WTC11 (cell line): ENCODE data around the gene GLS.

ENCODE experiments used
- AFF4 ChIP-seq: sonication (generic); formaldehyde crosslinking; IDR thresholded peaks from 2 replicates; pipeline ENCODE4 v1.8.1; 2023; ENCODE audit warnings: mild to moderate bottlenecking, missing genetic modification reagents, borderline replicate concordance
- AR ChIP-seq: fragments of 250-450 bp; sonication (Bioruptor Pico); IDR thresholded peaks from 2 replicates; pipeline ENCODE4 v1.9.0; 2021; ENCODE audit warnings: mild to moderate bottlenecking
- ATF2 ChIP-seq: sonication (generic); formaldehyde crosslinking; IDR thresholded peaks from 2 replicates; pipeline ENCODE4 v1.8.1; 2022; ENCODE audit warnings: low read depth, missing genetic modification reagents, borderline replicate concordance
- CTCF ChIP-seq: fragments of 200-600 bp; IDR thresholded peaks from 2 replicates; pipeline ENCODE4 v1.8.0; 2022; ENCODE audit warnings: antibody characterized with exemption
- FOXK1 ChIP-seq: sonication (generic); formaldehyde crosslinking; IDR thresholded peaks from 2 replicates; pipeline ENCODE4 v1.8.0; 2022; ENCODE audit warnings: mild to moderate bottlenecking, moderate library complexity, missing genetic modification reagents
- GRHL2 ChIP-seq: fragments of 250-450 bp; sonication (Bioruptor Pico); IDR thresholded peaks from 2 replicates; pipeline ENCODE4 v1.8.0; 2022; ENCODE audit warnings: mild to moderate bottlenecking, moderate library complexity; ENCODE audit not compliant: insufficient replicate concordance, severe bottlenecking
- IRF1 ChIP-seq: sonication (generic); formaldehyde crosslinking; IDR thresholded peaks from 2 replicates; pipeline ENCODE4 v1.8.0; 2023; ENCODE audit warnings: missing genetic modification reagents
- MAX ChIP-seq: sonication (generic); formaldehyde crosslinking; IDR thresholded peaks from 2 replicates; pipeline ENCODE4 v1.8.0; 2022; ENCODE audit warnings: mild to moderate bottlenecking, missing genetic modification reagents
- NFYB ChIP-seq: sonication (generic); formaldehyde crosslinking; conservative IDR thresholded peaks from 2 replicates; pipeline ENCODE4 v1.8.0; 2022; ENCODE audit warnings: low read depth, missing genetic modification reagents
- ZNF396 ChIP-seq: fragments of 250-450 bp; sonication (Bioruptor Pico); IDR thresholded peaks from 2 replicates; pipeline ENCODE4 v1.8.0; 2021; ENCODE audit warnings: mild to moderate bottlenecking, moderate library complexity, borderline replicate concordance
- ZNF512 ChIP-seq: sonication (generic); formaldehyde crosslinking; IDR thresholded peaks from 2 replicates; pipeline ENCODE4 v1.8.1; 2022; ENCODE audit warnings: missing genetic modification reagents, borderline replicate concordance

- TF ChIP-seq ZNF512 (CRISPR knock-in tag) = no peak
- TF ChIP-seq ATF2 (CRISPR knock-in tag) = no peak
- no peak for TF ChIP-seq CTCF
- TF ChIP-seq GRHL2 (CRISPR knock-in tag) = no peak
- no peak for TF ChIP-seq AFF4 (CRISPR knock-in tag)
- TF ChIP-seq FOXK1 = no peak
- TF ChIP-seq NFYB (CRISPR knock-in tag) = no peak
- no peak for TF ChIP-seq MAX (CRISPR knock-in tag)
- TF ChIP-seq ZNF396 (CRISPR knock-in tag) = no peak
- no peak for TF ChIP-seq AR (CRISPR knock-in tag)
- TF ChIP-seq IRF1 (CRISPR knock-in tag) = no peak
These were observed 130.6 kb downstream of the GLS start for GRCh38 chr2:191010887-191011885.
